SKM-1 treated with dmso at 0.1 percent for 144 hours (cell line): Measurements from ENCODE around the gene ESPN.

Experiments used
- DNase-seq: peaks from one replicate; lab custom pipeline; 2025; ENCODE audit not compliant: unreplicated experiment; lab: John Stamatoyannopoulos, UW

Gene ESPN

DNA sequence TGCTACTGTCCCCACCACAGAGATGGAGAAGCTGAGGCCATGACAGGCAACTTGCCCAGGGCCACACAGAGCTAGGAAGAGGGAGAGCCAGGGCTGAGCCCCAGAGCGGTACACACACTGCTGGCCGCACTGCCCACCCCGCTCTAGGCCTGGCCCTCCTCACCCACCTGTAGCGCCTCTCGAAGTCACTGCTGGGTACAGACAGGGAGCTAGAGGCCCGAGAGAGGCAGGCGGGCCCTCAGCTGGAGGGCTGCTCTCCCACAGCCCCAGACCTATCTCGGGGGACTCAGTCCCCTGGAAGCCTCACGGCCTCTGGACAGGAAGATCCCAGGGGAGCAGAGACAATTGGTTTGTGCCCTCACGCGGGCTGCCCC lies 84.2 kb downstream of the ESPN start:
- no peak for DNase-seq

DNA sequence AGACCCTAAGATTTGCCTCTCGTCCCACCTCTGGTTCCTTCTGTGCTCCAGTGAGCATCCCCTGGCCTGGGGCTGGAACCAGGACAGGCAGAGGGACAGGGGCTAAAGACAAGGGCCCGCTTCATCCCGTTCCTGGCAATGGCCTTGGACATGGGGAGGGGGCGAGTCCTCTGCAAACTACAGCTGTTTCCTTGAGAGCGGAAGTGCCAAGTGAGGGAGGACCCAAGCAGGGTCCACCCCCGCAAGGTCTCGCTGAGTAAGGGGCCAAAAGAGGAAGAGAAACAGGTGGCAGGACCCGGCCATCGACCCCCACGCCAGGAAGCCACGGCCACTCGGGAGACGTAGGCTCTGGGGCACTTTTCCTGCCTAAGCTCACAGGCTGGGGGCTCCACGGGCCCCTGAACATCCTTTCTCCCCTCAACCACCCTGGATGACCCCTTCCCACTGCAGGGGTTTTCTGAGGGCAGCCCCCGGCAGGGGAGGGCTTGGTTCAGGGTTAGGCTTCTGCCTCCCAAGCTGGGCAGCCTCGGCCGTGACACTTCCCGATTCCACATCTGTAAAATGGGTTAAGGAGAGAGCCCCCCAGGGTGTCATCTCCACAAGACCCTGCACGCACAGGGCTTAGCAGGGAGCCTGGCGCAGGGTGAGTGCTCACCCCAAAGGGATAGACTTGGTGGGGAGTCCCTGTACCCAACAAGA lies 84.8 kb downstream of the ESPN start:
- no peak for DNase-seq

DNA sequence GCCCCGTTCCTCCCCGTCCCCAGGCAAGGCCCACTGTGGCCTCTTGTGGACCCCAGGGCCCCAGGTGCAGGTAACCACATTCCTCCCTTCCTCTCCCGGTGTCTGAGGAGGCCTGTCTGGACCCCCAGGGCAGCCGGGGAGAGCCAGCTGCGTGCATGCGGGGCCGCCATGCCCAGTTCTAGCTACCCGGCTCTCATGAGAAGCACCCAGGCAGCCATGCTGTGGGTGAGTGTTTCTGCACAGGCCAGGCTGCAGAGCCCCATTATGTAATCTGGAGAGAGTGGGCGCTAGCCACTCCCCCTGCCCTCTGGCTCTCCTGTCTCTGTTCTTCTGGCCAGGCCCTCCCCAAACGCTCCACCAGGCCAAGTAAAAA lies 85.3 kb downstream of the ESPN start:
- DNase-seq = no peak

DNA sequence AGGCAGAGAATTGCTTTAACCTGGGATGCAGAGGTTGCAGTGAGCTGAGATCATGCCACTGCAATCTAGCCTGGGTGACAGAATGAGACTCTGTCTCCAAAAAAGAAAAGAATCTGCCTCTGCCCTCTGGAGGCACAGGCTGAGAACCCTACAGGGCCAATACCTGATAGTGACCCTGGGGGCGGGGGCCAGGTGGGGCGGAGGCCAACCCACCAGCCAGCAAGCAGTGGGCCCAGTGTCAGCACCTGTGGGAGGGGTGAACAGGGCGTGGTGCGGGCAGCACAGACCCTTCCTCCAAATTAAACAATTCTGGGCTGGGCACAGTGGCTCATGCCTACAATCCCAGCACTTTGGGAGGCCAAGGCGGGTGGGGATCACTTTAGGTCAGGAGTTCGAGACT lies 85.9 kb downstream of the ESPN start:
- no peak for DNase-seq
